Measurements from ENCODE around the gene AP4E1.

Gene AP4E1

DNA sequence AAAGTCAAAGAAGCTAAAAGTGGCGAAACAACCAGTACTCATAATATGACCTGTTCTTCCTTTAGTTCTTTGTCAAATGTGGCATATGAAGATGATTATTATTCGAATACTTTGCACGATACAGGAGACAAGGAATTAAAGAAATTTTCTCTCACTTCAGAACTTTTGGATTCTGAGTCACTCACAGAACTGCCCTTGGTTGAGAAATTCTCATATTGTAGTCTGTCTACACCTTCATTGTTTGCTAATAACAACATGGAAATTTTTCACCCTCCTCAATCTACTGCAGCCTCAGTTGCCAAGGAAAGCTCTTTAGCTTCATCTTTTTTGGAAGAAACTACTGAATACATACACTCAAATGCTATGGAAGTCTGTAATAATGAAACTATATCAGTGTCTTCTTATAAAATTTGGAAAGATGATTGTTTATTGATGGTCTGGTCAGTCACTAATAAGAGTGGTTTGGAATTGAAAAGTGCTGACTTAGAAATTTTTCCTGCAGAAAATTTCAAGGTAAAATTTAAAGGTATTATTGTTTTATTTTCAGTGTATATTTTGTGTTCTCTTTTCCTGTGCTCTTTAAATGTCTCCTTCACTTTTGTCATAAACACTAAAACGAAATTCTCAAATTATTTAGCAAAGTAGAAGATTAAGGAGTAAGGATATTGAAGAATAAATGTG is 89.0 kb downstream of the AP4E1 start:
- Histone ChIP-seq H3K27me3 (replicated peaks; ENCODE audit: control insufficient read depth, insufficient read depth, low read length, poor library complexity, severe bottlenecking) (no peaks in the 10 kb centered on the region), H3K4me1 (ENCODE audit: control insufficient read depth, insufficient read depth, low read length, poor library complexity, severe bottlenecking) (no peaks in the 10 kb centered on the region), H3K27ac (ENCODE audit: insufficient read depth, low read length, poor library complexity, severe bottlenecking) (no peak overlapping the region), H3K36me3 (ENCODE audit: control insufficient read depth, insufficient read depth, low read length) (peaks cover 22% of the 10 kb centered on the region), H3K4me3 (ENCODE audit: insufficient read depth, low read depth, low read length, poor library complexity, severe bottlenecking) (no peak overlapping the region), H3K9me3 (ENCODE audit: control insufficient read depth, low read length) (no peaks in the 10 kb centered on the region)
- no peak for DNase-seq

DNA sequence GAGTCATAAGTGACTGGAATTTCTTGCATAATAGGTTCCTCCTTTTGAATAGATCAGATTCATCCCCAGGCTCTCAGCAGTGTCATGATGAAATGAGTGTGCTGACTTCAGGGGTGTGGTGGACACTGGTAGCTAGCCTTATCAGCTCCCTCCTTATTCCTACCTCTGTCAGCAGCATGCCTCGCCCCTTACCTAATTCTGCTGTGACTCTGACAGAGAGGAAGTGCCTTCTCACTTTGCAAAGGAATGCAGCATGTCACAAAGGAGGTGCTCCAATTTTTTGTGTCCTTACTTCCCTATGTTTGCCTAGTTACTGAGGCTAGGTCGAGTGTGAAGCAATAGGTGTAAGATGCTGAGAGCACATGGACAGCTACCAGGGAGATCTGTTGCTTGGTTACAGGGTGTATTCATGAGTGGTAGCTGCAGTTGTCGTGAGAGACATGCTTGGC is 95.6 kb downstream of the AP4E1 start:
- DNase-seq = no peak
- H3K27me3 ChIP-seq (replicated peaks; ENCODE audit: control insufficient read depth, insufficient read depth, low read length, poor library complexity, severe bottlenecking) = no peaks in the 10 kb centered on the region
- no peaks in the 10 kb centered on the region for H3K4me1 ChIP-seq (ENCODE audit: control insufficient read depth, insufficient read depth, low read length, poor library complexity, severe bottlenecking)
- H3K36me3 ChIP-seq (ENCODE audit: control insufficient read depth, insufficient read depth, low read length) = no peaks in the 10 kb centered on the region
- H3K27ac ChIP-seq (ENCODE audit: insufficient read depth, low read length, poor library complexity, severe bottlenecking) = no peak overlapping the region
- no peaks in the 10 kb centered on the region for H3K9me3 ChIP-seq (ENCODE audit: control insufficient read depth, low read length)
- no peak overlapping the region for H3K4me3 ChIP-seq (ENCODE audit: insufficient read depth, low read depth, low read length, poor library complexity, severe bottlenecking)

DNA sequence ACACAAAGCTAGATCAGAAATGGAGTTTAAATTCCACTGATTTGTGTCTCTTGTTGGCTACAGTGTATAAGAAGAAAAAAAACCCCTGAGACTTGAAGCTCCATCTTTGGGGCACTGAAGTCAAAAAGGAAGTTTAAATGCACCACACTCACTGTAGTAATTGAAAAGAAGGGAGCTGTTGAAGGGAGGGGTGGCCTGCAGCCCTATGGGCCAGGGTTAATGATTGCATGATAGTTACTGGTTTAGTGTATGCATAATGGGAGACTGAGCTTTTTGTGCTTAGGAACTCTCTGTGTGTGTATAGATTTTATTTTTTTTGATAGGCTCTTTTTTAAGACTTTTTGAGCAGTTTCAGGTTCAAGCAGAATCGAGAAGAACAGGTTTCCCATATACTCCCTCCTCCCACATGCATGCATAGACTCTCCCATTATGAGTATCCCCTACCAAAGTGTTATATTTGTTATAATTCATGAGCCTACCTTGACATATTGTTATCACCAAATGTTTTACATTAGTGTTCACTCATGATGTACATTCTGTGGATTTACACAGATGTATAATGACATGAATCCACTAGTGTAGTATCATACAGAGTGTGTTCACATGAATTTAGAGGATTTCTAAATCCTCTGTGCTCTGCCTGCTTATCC is 98.0 kb downstream of the AP4E1 start:
- Histone ChIP-seq H3K36me3 (ENCODE audit: control insufficient read depth, insufficient read depth, low read length) (no peaks in the 10 kb centered on the region), H3K27ac (ENCODE audit: insufficient read depth, low read length, poor library complexity, severe bottlenecking) (no peak overlapping the region), H3K27me3 (replicated peaks; ENCODE audit: control insufficient read depth, insufficient read depth, low read length, poor library complexity, severe bottlenecking) (no peaks in the 10 kb centered on the region), H3K4me3 (ENCODE audit: insufficient read depth, low read depth, low read length, poor library complexity, severe bottlenecking) (no peak overlapping the region), H3K9me3 (ENCODE audit: control insufficient read depth, low read length) (no peaks in the 10 kb centered on the region), H3K4me1 (ENCODE audit: control insufficient read depth, insufficient read depth, low read length, poor library complexity, severe bottlenecking) (no peaks in the 10 kb centered on the region)
- no peak for DNase-seq

DNA sequence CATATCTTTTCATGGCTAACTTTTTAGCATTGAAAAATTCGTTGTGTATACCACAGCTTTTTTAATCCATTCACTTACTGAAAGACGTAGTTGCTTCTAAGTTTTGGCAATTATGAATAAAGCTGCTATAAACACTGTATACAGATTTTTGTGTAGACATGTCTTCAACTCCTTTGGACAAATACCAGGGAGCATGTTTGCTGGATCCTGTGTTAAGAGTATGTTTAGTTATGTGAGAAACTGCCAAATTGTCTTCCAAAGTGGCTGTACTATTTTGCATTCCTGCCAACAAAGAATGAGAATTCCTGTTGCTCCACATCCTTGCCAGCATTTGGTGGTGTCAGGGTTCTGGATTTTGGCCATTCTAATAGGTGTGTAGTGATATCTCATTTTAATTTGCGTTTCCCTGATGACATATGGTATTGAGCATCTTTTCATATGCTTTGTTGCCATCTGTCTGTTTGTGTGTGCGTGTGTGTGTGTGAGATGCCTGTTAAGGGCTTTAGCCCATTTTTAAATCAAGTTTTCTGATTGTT is 98.7 kb downstream of the AP4E1 start:
- Histone ChIP-seq H3K36me3 (ENCODE audit: control insufficient read depth, insufficient read depth, low read length) (no peaks in the 10 kb centered on the region), H3K4me1 (ENCODE audit: control insufficient read depth, insufficient read depth, low read length, poor library complexity, severe bottlenecking) (no peaks in the 10 kb centered on the region), H3K27me3 (replicated peaks; ENCODE audit: control insufficient read depth, insufficient read depth, low read length, poor library complexity, severe bottlenecking) (no peaks in the 10 kb centered on the region), H3K9me3 (ENCODE audit: control insufficient read depth, low read length) (no peaks in the 10 kb centered on the region), H3K27ac (ENCODE audit: insufficient read depth, low read length, poor library complexity, severe bottlenecking) (no peak overlapping the region), H3K4me3 (ENCODE audit: insufficient read depth, low read depth, low read length, poor library complexity, severe bottlenecking) (no peak overlapping the region)
- DNase-seq = no peak

DNA sequence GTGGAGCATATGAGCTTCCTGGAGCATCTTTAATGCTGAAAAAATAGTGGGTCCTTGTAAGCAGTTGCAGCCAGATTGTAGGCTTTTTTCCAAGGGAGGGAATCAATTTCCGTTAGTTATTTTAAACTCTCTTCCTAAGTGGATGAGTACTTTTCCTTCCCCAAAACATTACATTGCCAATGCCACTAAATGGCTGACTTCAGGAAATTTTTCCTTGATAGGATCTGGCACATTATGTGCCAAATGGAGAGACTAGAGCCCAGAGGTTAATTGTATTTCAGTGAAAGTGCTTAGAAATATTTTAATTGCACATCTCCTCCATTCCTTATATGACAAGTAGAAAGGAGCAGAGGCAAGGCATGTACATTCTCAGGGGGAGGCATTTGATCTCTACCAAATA is 102.7 kb downstream of the AP4E1 start:
- DNase-seq = no peak
- Histone ChIP-seq H3K9me3 (ENCODE audit: control insufficient read depth, low read length) (no peaks in the 10 kb centered on the region), H3K4me3 (ENCODE audit: insufficient read depth, low read depth, low read length, poor library complexity, severe bottlenecking) (no peak overlapping the region), H3K36me3 (ENCODE audit: control insufficient read depth, insufficient read depth, low read length) (no peaks in the 10 kb centered on the region), H3K27me3 (replicated peaks; ENCODE audit: control insufficient read depth, insufficient read depth, low read length, poor library complexity, severe bottlenecking) (no peaks in the 10 kb centered on the region), H3K4me1 (ENCODE audit: control insufficient read depth, insufficient read depth, low read length, poor library complexity, severe bottlenecking) (no peaks in the 10 kb centered on the region), H3K27ac (ENCODE audit: insufficient read depth, low read length, poor library complexity, severe bottlenecking) (no peak overlapping the region)

DNA sequence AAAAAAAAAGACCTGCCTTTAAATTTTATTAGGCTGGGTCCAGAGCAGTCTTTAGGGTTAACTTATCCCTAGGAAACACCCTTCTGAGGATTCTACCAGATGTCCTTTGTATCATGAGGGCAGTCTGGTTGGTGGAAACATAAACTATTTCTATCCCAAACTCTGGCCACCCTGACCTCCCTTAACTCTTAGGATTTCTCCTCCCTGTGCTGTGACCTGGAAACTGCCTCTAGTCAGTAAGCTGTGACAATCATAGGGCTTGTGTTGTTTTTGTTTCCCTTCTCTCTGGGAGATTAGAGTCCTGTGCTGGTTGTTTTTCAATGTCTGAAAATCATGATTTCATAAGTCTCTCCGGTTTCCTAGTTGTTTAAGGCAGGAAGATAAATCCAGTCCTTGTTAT is 108.1 kb downstream of the AP4E1 start:
- Histone ChIP-seq H3K4me3 (ENCODE audit: insufficient read depth, low read depth, low read length, poor library complexity, severe bottlenecking) (no peak overlapping the region), H3K4me1 (ENCODE audit: control insufficient read depth, insufficient read depth, low read length, poor library complexity, severe bottlenecking) (no peaks in the 10 kb centered on the region), H3K27me3 (replicated peaks; ENCODE audit: control insufficient read depth, insufficient read depth, low read length, poor library complexity, severe bottlenecking) (no peaks in the 10 kb centered on the region), H3K27ac (ENCODE audit: insufficient read depth, low read length, poor library complexity, severe bottlenecking) (no peak overlapping the region), H3K36me3 (ENCODE audit: control insufficient read depth, insufficient read depth, low read length) (no peaks in the 10 kb centered on the region), H3K9me3 (ENCODE audit: control insufficient read depth, low read length) (no peaks in the 10 kb centered on the region)
- no peak for DNase-seq

DNA sequence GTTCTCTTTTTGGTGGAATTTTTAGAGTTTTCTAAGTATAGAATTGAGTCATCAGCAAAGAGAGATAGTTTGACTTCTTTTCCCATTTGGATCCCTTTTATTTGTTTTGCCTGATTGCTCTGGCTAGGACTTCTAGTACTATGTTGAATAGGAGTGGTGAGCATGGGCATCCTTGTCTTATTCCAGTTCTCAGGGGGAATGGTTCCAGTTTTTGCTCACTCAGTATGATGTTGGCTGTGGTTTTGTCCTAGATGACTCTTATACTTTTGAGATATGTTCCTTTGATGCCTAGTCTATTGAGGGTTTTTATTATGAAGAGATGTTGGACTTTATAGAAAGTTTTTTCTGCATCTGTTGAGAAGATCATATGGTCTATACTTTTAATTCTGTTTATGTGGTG is 113.7 kb downstream of the AP4E1 start:
- no peak overlapping the region for H3K27ac ChIP-seq (ENCODE audit: insufficient read depth, low read length, poor library complexity, severe bottlenecking)
- H3K27me3 ChIP-seq (replicated peaks; ENCODE audit: control insufficient read depth, insufficient read depth, low read length, poor library complexity, severe bottlenecking) = no peaks in the 10 kb centered on the region
- H3K4me3 ChIP-seq (ENCODE audit: insufficient read depth, low read depth, low read length, poor library complexity, severe bottlenecking) = no peak overlapping the region
- no peaks in the 10 kb centered on the region for H3K4me1 ChIP-seq (ENCODE audit: control insufficient read depth, insufficient read depth, low read length, poor library complexity, severe bottlenecking)
- H3K36me3 ChIP-seq (ENCODE audit: control insufficient read depth, insufficient read depth, low read length) = no peaks in the 10 kb centered on the region
- H3K9me3 ChIP-seq (ENCODE audit: control insufficient read depth, low read length) = no peaks in the 10 kb centered on the region
- DNase-seq = no peak

DNA sequence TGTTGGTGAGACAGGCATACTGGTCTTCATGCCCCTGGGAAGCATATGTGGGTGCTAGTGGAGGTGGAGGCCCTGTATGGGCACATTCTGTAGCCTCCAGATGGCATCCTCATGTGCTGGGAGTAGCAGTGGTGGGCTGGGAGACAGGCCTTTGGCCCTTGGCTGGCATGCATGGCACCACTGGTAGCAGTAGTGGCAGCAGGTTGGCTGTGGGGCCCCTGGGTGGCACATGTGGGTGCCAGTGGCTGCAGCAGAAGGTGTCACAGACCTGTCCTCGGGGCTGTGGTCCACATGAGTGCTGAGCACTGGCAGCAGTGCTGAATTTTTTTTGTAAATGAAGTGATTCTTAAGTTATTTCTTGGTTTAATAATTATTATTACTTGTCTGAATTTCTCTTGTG is 115.0 kb downstream of the AP4E1 start:
- no peaks in the 10 kb centered on the region for H3K4me1 ChIP-seq (ENCODE audit: control insufficient read depth, insufficient read depth, low read length, poor library complexity, severe bottlenecking)
- no peaks in the 10 kb centered on the region for H3K36me3 ChIP-seq (ENCODE audit: control insufficient read depth, insufficient read depth, low read length)
- no peak for DNase-seq
- H3K27ac ChIP-seq (ENCODE audit: insufficient read depth, low read length, poor library complexity, severe bottlenecking) = no peak overlapping the region
- H3K4me3 ChIP-seq (ENCODE audit: insufficient read depth, low read depth, low read length, poor library complexity, severe bottlenecking) = no peak overlapping the region
- no peaks in the 10 kb centered on the region for H3K9me3 ChIP-seq (ENCODE audit: control insufficient read depth, low read length)
- no peaks in the 10 kb centered on the region for H3K27me3 ChIP-seq (replicated peaks; ENCODE audit: control insufficient read depth, insufficient read depth, low read length, poor library complexity, severe bottlenecking)

DNA sequence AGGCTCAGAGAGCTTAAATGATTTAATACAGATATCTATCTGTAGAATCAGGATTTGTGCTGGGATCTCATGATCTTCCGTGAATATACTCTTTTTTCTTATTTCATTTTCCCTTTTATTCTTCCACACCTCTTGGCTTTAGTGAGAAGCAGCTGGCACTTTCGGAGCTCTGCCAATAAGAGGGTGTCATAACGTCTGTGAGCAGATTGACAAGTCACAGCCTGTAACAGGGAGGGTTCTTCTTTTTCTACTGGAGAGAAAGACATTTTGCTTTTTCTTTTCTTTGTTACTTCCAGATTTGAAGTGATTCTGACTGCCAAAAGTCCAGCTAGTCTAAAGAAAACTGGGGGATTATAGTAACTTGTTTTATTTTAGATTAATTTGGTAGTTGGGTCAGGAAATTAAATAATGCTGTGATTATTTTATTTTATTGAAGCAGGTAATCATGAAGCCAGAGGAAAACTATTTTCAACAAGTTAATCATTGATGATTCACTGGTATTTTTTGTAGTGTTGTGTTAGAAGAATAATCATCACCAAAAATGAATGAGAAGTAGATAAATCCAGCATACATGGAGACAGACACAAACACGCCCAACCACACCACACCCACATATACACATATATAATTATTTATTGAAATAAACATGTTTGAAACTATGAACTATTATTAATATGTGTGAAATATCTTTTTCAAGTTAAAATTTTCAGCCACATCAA is 116.4 kb downstream of the AP4E1 start:
- no peak for DNase-seq
- Histone ChIP-seq H3K9me3 (ENCODE audit: control insufficient read depth, low read length) (no peaks in the 10 kb centered on the region), H3K27ac (ENCODE audit: insufficient read depth, low read length, poor library complexity, severe bottlenecking) (no peak overlapping the region), H3K4me1 (ENCODE audit: control insufficient read depth, insufficient read depth, low read length, poor library complexity, severe bottlenecking) (no peaks in the 10 kb centered on the region), H3K4me3 (ENCODE audit: insufficient read depth, low read depth, low read length, poor library complexity, severe bottlenecking) (no peak overlapping the region), H3K27me3 (replicated peaks; ENCODE audit: control insufficient read depth, insufficient read depth, low read length, poor library complexity, severe bottlenecking) (no peaks in the 10 kb centered on the region), H3K36me3 (ENCODE audit: control insufficient read depth, insufficient read depth, low read length) (no peaks in the 10 kb centered on the region)

DNA sequence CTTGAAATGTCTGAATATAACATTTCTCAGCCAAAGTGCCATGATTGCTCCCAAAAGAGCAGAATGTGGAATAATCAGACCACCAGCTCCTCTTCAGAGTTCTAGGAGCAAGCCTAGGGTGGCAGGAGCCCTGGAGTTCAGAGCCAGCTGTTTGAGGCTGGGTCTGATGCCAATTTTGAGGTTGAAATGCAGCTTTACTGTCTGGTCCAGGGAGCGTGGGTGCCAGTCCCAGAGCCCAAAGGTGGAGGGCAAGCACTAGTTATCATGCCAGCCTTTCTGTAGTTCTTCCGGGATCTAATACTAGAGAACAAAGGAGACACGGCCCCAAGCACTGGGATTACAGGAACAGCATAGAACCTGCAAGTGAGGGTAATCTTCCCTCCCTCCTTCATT is 117.0 kb downstream of the AP4E1 start:
- H3K36me3 ChIP-seq (ENCODE audit: control insufficient read depth, insufficient read depth, low read length) = no peaks in the 10 kb centered on the region
- H3K27ac ChIP-seq (ENCODE audit: insufficient read depth, low read length, poor library complexity, severe bottlenecking) = no peak overlapping the region
- H3K4me3 ChIP-seq (ENCODE audit: insufficient read depth, low read depth, low read length, poor library complexity, severe bottlenecking) = no peak overlapping the region
- H3K9me3 ChIP-seq (ENCODE audit: control insufficient read depth, low read length) = no peaks in the 10 kb centered on the region
- H3K27me3 ChIP-seq (replicated peaks; ENCODE audit: control insufficient read depth, insufficient read depth, low read length, poor library complexity, severe bottlenecking) = no peaks in the 10 kb centered on the region
- no peak for DNase-seq
- H3K4me1 ChIP-seq (ENCODE audit: control insufficient read depth, insufficient read depth, low read length, poor library complexity, severe bottlenecking) = no peaks in the 10 kb centered on the region
